Keratinocyte (primary cell): Measurements from ENCODE around the gene DNAJC22. TPM values are rescaled to one million over a fixed set of nuclear protein-coding genes. Genes with fewer than 3 reads are reported as not detected.

Source experiments
- DNase-seq: peaks from one replicate; pipeline ENCODE4 v3.0.0-alpha.2; 2011; ENCODE audit warnings: low read depth, missing footprints, low spot score
- FAIRE-seq: peaks from 2 replicates; lab custom pipeline; 2011; peaks lifted over from hg19 to GRCh38; lab: Jason Lieb, UNC
- H2AFZ ChIP-seq: 2 replicates; pipeline ENCODE4 v1.6.0; 2012; ENCODE audit warnings: low read length, control low read depth, inconsistent platforms; ENCODE audit not compliant: control insufficient read depth
- H3K27ac ChIP-seq: 2 replicates; pipeline ENCODE4 v1.5.1; 2011; ENCODE audit warnings: low read length; ENCODE audit not compliant: control insufficient read depth, insufficient read depth
- H3K27me3 ChIP-seq: 3 replicates; pipeline ENCODE4 v1.6.0; 2011; ENCODE audit warnings: low read length; ENCODE audit not compliant: control insufficient read depth, insufficient read depth; ENCODE audit errors: extremely low read depth
- H3K36me3 ChIP-seq, 2 experiments: 2 replicates in 1 of 2; 3 replicates in 1 of 2; pipeline ENCODE4 v1.5.1; 2011; ENCODE audit warnings: low read length in 2 of 2, mild to moderate bottlenecking in 1 of 2; ENCODE audit not compliant: control insufficient read depth in 2 of 2, insufficient read depth in 2 of 2; ENCODE audit errors: extremely low read depth in 1 of 2
- H3K4me1 ChIP-seq: 3 replicates; pipeline ENCODE4 v1.5.1; 2011; ENCODE audit warnings: low read length; ENCODE audit not compliant: control insufficient read depth, insufficient read depth; ENCODE audit errors: extremely low read depth
- H3K4me2 ChIP-seq: 3 replicates; pipeline ENCODE4 v1.6.0; 2011; ENCODE audit warnings: low read depth, low read length; ENCODE audit not compliant: control insufficient read depth, insufficient read depth; ENCODE audit errors: extremely low read depth
- H3K4me3 ChIP-seq, 3 experiments: fragments of 200-600 bp in 1 of 3; sonication (generic) in 1 of 3; 2 replicates in 2 of 3; 3 replicates in 1 of 3; pipeline ENCODE4 v1.5.1; 2011 to 2016; ENCODE audit warnings: low read length in 3 of 3, mild to moderate bottlenecking in 3 of 3, control low read depth in 2 of 3, inconsistent platforms in 1 of 3, low read depth in 1 of 3, mixed read lengths in 1 of 3, mixed run types in 1 of 3, moderate library complexity in 1 of 3; ENCODE audit not compliant: control insufficient read depth in 2 of 3, insufficient read depth in 2 of 3; ENCODE audit errors: extremely low read depth in 1 of 3
- H3K79me2 ChIP-seq: 2 replicates; pipeline ENCODE4 v1.6.0; 2012; ENCODE audit warnings: low read length; ENCODE audit not compliant: control insufficient read depth, insufficient read depth
- H3K9ac ChIP-seq: 3 replicates; pipeline ENCODE4 v1.6.0; 2011; ENCODE audit warnings: low read length; ENCODE audit not compliant: control insufficient read depth, insufficient read depth; ENCODE audit errors: extremely low read depth
- H3K9me1 ChIP-seq: 3 replicates; pipeline ENCODE4 v1.6.0; 2011; ENCODE audit warnings: low read length; ENCODE audit not compliant: control insufficient read depth, insufficient read depth; ENCODE audit errors: extremely low read depth
- H3K9me3 ChIP-seq: 2 replicates; pipeline ENCODE4 v1.5.1; 2012; ENCODE audit warnings: low read depth, low read length; ENCODE audit not compliant: control insufficient read depth
- H4K20me1 ChIP-seq: 3 replicates; pipeline ENCODE4 v1.6.0; 2011; ENCODE audit warnings: low read length; ENCODE audit not compliant: control insufficient read depth, insufficient read depth; ENCODE audit errors: extremely low read depth
- EZH2 ChIP-seq: IDR thresholded peaks from one replicate; pipeline ENCODE4 v1.6.1; 2012; ENCODE audit warnings: inconsistent platforms, mild to moderate bottlenecking, low read length, moderate library complexity
- dilution Hi-C: fragments of 300-500 bp; cut with MboI; formaldehyde crosslinking; loops from one replicate; pipeline ENCODE4 v1.7.0; 2020; ENCODE audit warnings: low sequenced_read_pairs; ENCODE audit not compliant: extremely low pct_ligation_motif_present
- polyA plus RNA-seq, 5 experiments: library from polyadenylated mRNA; depleted of rRNA in 3 of 5; stranded (reverse) in 3 of 5; stranded (forward) in 1 of 5; unstranded in 1 of 5; fragments of >200 nt; gene quantifications; 1 replicate in 1 of 5; 2 replicates in 3 of 5; 3 replicates in 1 of 5; pipeline versions ENCODE4 v1.2.1 to v1.2.3, GENCODE V29; 2011 to 2012; ENCODE audit warnings: missing spikeins in 2 of 5, low read depth in 1 of 5, low replicate concordance in 1 of 5
- TF ChIP-seq, protein P1 (sequence below), 3 experiments: IDR thresholded peaks in 1 of 3; conservative IDR thresholded peaks in 1 of 3; optimal IDR thresholded peaks in 1 of 3; 2 replicates in 2 of 3; 3 replicates in 1 of 3; pipeline versions ENCODE3 to v1.5.1; 2011; ENCODE audit warnings: low read length in 3 of 3, mild to moderate bottlenecking in 3 of 3, moderate library complexity in 2 of 3, control low read depth in 1 of 3, inconsistent platforms in 1 of 3; ENCODE audit not compliant: insufficient read depth in 2 of 3; ENCODE audit errors: extremely low read depth in 1 of 3

Gene DNAJC22
- polyA plus RNA-seq, 1 donor (not counting 4 experiments of a cell fraction or from before 2014, with no cell fraction given) = not detected

DNA sequence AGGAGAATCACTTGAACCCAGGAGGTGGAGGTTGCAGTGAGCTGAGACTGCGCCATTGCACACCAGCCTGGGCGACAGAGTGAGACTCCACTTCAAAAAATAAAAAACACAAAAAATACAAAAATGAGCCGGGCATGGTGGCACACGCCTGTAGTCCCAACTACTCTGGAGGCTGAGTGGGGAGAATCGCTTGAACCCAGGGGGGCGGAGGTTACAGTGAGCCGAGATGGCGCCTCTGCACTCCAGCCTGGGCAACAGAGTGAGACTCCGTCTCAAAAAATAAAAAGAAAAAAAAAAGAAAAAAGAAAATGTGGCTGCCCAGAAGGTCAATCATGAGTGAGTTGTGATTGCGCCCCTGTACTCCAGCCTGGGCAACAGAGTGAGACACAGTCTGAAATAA, 9.2 kb downstream of the DNAJC22 start:
- H3K27me3 ChIP-seq = no peaks in the 10 kb centered on the region
- H3K4me3 ChIP-seq = no peak overlapping the region
- H3K27ac ChIP-seq = no peak overlapping the region
- no peak overlapping the region for H3K9ac ChIP-seq
- H4K20me1 ChIP-seq = no peaks in the 10 kb centered on the region
- H3K36me3 ChIP-seq = no peaks in the 10 kb centered on the region
- no peaks in the 10 kb centered on the region for H3K9me3 ChIP-seq
- H3K4me2 ChIP-seq = no peak overlapping the region
- DNase-seq (no peak), FAIRE-seq (no peak)
- peaks cover 17% of the 10 kb centered on the region for H3K4me1 ChIP-seq
- TF ChIP-seq, protein P1, sequence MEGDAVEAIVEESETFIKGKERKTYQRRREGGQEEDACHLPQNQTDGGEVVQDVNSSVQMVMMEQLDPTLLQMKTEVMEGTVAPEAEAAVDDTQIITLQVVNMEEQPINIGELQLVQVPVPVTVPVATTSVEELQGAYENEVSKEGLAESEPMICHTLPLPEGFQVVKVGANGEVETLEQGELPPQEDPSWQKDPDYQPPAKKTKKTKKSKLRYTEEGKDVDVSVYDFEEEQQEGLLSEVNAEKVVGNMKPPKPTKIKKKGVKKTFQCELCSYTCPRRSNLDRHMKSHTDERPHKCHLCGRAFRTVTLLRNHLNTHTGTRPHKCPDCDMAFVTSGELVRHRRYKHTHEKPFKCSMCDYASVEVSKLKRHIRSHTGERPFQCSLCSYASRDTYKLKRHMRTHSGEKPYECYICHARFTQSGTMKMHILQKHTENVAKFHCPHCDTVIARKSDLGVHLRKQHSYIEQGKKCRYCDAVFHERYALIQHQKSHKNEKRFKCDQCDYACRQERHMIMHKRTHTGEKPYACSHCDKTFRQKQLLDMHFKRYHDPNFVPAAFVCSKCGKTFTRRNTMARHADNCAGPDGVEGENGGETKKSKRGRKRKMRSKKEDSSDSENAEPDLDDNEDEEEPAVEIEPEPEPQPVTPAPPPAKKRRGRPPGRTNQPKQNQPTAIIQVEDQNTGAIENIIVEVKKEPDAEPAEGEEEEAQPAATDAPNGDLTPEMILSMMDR (optimal IDR thresholded peaks at IDR 0.05 in 1 of 3, IDR thresholded peaks at IDR 0.05 in 1 of 3, conservative IDR thresholded peaks at IDR 0.05 in 1 of 3; ENCODE audit: extremely low read depth in 1 of 3, insufficient read depth in 2 of 3, low read length in 3 of 3) = no peak
- no peaks in the 10 kb centered on the region for H3K79me2 ChIP-seq
- no peak overlapping the region for H2AFZ ChIP-seq
- H3K9me1 ChIP-seq = no peaks in the 10 kb centered on the region
- dilution Hi-C loops = no loop called here

DNA sequence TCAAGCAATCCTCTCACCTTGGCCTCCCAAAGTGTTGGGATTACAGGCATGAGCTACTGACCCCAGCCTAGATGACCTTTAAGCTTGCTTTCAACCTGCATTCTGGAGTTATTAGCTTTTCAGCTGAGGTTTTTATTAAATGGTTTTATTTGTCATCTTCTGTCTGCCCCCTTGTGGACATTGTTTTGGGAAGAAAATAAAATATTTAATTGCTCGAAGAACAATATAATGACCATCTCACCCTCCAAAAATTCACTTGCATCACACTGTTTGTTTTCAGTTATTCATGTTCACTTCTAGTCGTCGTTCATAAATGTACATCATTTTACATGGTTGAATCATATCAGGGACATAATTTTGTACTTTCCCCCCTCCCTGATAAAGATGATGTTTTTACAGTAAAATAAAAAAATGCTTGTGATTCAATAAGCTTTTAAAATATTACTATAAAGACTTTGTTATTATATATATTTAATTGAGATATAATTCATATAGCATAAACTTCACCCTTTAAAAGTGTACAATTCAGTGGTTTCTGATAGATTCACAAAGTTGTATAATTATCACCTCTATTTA, 10.5 kb downstream of the DNAJC22 start:
- no peak for DNase-seq
- Histone ChIP-seq H3K9me3 (no peaks in the 10 kb centered on the region), H3K4me2 (no peak overlapping the region), H3K4me3 (no peak overlapping the region), H2AFZ (no peak overlapping the region), H3K79me2 (no peaks in the 10 kb centered on the region), H3K9ac (no peak overlapping the region), H3K36me3 (no peaks in the 10 kb centered on the region), H3K27me3 (no peaks in the 10 kb centered on the region), H3K4me1 (peaks cover 17% of the 10 kb centered on the region), H4K20me1 (no peaks in the 10 kb centered on the region), H3K27ac (no peak overlapping the region), H3K9me1 (no peaks in the 10 kb centered on the region)
- FAIRE-seq = no peak
- no peak for TF ChIP-seq EZH2
- TF ChIP-seq, protein P1 (optimal IDR thresholded peaks at IDR 0.05 in 1 of 3, IDR thresholded peaks at IDR 0.05 in 1 of 3, conservative IDR thresholded peaks at IDR 0.05 in 1 of 3; ENCODE audit: extremely low read depth in 1 of 3, insufficient read depth in 2 of 3, low read length in 3 of 3) = peak in 2 of 3 experiments; percentile 9 to 28
- dilution Hi-C loops = no loop called here
